Measurements from ENCODE around the gene DDAH1.

DDAH1 gene

GRCh38 chr1:85467929-85468540 lies 3.1 kb upstream of the DDAH1 start:
- no peak for DNase-seq

DNA sequence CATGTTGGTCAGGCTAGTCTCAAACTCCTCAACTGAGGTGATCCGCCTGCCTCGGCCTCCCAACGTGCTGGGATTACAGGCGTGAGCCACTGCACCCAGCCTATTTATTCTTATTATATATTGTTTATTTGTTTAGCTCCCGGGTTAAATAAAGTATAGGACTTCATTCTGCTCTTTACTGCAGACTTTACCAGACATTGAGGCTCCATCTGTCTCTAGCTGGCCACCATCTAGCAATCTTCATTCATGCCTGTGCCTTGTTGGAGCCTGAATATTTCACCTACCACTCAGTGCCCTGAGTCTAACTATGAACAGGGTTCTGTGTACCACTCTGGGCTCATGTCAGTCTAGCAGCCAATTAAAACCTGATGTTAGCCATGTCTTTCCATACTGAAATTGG lies 2.1 kb upstream of the DDAH1 start:
- DNase-seq = no peak

DNA sequence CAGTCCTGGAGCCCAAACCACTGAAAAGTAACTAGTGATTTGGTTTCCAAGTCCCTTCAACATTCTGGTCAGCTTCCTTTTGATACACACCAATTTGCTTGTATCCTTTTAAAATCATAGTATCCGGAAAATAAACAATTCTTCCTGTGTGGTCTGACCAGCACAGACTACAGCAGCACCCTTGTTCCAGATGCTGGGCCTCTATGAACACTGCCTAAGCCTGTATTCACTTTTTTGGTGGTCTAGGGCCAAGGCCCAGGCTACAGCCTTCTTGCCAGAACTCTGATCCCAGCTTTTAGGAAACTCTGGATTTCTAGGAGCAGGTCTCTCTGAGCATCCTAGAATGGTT lies 801 bp upstream of the DDAH1 start:
- no peak for DNase-seq

DNA sequence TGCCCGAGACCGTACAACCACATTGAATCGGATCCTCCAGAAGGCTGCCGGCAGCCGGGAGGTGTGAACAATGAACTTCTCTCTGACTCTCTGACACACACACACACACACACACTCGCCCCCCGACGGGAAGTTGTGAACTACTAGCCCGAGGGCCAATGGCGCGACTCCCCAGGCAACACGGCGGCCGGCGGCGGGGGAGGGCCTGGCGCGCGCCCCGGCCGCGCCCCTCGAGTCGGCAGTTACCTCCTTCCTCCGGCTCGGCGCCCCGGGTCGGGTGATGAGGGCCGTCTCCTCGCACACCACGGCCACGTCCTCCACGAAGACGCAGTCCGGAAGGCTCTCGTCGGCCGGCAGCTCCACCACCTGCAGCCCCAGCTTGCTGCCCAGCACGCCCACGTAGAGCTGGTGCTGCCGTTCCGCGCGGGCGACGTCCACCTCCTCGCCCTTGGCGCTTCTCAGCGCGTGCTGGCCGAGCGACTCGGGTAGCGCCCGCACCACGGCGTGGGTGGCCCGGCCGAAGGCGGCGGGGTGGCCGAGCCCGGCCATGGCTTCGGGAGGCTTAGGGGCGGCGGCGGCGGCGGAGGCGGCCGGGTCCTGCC lies 361 bp downstream of the DDAH1 start:
- DNase-seq = peak; percentile 15 to 16

DNA sequence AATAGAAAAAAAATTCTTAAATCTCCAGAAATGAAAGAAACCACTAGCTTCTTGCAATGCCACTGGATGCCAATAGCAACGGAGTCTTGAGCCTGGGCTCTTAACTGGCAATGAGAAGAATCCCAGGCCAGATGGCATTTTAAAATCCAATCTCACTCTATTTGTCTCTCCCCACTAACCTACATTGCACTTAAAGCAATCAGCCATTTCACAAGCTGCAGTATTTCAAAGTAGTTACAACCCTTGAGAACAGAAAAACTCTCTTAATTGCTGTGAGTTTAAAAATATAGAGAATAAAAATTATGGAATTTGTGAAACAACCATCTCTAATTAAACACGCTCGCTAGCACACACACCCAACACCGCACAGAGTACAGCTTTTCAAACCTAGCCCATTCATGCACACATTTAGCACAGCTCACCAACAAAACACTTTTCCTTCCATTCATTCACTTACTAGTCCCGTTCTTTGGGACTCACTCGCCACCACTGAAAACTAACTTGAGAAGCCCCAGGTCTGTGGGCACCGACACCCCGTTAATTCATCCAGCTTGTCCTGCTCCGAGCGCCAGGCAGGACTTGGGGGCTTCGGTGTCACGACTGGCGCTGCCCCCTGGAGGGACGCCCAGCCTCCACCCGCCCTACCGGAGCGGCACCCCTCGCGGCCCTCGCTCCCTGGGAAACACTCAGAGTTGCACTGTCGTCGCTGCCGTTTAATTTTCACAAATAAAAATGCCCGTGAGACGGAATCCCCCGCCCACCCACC lies 1.0 kb downstream of the DDAH1 start:
- no peak for DNase-seq

- DNase-seq = no peak
These were observed 1.9 kb downstream of the DDAH1 start for GRCh38 chr1:85462931-85463649.

DNA sequence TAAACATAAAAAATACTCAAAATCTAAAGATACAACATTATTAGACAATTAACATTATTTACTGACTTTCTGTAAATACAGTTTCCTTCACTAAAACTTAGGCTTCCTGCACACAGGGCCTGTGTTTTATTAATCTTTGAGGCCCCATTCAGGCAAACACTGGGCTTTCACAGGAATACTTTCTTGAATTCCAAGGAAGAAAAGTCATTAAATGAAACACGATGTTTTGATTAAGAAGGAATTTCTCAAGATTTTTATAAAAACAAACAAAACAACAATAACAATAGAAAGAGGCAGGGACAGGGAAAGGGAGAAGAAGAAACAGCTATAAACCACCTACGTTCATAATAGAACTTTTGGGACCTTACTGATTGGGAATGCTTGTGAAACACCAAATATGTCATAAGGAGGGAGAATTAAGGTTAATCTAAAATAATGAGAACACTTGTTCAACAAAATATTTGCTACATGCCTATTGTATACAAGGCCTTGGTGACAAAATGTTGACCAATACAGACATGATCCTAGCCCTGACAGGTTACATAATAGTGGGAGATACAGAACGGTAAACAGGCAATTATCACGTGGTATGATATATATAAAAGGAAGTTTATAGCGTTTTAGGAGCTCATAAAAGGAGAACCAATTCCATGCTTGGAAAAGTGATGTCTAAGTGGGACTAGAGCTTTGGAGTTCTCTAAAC lies 3.6 kb downstream of the DDAH1 start:
- no peak for DNase-seq

DNA sequence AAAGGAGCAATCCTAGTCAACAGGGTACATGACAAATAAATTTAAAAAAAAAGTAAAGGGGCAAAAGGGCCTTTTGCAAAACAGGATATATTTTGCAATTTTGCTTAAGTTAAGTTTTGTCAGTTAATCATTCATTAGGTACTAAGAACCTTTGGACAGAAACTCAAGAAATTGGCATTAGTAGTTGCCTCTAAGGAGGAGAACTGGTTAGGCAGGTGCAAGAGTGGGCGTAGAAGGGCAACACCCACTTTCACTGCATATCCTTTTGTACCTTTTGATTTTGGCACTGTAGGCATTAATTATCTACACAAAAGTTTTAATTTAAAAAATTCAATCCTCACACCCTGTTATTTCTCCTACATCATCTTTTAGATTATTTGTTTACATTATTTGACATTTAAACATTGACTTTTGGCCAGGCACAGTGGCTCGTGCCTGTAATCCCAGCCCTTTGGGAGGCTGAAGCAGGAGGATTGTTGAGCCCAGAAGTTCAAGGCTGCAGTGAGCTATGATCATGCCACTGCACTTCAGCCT lies 4.3 kb downstream of the DDAH1 start:
- no peak for DNase-seq

GRCh38 chr1:85459290-85459689 lies 5.7 kb downstream of the DDAH1 start:
- no peak for DNase-seq

DNA sequence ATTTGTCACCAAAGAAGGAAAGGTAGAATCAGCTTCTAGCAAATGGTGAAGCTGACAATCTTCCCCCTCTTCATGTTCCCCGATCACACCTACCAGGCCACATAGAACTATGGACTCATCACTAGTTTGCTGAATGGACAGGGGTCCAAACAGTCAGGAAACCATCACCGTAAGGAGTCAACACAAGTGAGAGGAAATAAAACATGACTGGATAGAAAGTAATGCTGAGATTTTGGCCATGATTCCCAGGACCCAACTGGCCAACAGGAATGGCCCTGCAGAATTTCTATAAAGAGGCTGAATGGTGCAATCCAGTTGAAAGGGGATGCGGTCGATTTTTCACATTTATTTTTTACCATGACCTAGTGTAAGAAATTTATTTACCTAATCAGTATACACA lies 10.7 kb downstream of the DDAH1 start:
- no peak for DNase-seq

DNA sequence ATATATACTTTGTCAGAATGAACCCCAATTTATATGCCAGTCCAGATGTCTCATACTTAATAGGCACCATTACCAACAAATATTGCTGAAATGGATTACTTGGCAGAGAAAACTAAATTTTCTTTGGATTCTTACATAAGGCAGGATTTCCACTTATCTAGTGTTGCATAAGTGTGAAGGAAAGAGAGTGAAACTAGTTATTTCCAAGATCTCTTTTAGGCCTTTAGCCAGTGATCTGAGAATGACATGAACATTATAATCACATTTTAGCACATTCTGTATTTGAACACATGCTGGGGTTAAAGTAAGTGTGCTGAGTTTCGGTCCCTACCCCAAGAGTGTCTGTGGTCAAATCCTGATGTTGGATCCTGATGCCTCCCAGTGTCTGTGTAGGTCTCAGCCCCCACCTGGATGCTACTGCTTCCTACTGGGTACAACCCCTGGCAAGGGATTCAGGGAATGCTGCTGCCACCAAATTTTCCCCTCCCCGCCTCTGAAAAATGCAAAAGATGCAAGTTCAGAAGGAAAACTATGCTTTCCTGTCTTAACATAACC lies 11.2 kb downstream of the DDAH1 start:
- no peak for DNase-seq

GRCh38 chr1:85452948-85453347 lies 12.0 kb downstream of the DDAH1 start:
- no peak for DNase-seq

DNA sequence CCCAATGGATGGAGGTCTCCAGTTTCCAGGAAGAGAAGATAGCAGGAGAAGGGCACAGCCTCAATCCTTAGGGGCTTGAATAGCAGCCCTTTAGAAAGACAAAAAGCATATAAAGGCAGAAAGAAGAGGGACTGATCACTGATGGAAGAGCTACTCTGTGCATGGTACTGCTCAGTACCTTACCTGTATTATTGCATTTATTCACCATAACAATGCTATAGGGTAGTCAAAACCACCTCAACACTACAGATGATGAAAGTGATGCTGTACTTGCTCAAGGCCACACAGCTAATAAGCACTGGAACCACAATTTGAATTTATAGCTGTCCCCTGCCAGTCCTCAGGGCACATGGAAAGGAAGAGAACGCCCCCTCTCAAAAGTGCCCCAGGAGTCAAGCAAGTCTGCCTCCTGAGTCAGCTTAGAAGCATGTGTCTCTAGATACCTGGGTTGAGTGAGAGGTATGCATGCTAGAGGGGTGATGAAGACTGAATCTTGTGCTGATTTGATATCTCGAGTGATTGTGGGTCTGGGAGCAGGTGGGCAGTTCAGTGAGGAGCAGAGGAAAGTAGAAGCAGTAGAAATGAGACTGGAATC lies 13.6 kb downstream of the DDAH1 start:
- no peak for DNase-seq

DNA sequence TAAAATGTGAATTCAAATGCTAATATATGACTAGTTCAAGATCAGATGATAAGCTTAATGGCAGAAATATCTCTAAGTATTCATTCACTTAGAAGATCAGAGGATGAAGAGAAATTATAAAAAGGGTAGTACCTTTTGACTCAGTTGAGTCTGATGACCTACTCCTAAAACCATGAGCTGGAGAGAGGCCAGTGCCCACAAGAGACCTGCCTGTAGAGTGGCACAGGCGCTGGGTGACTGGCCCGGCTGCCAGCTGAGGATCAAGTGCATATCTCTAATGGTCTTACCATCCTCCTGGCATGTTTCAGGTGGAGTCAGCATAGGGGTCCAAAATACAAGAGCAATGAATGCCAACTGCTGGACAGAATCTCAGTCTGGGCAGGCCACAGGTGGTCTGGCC lies 14.1 kb downstream of the DDAH1 start:
- DNase-seq = no peak

- no peak for DNase-seq
These were observed 15.6 kb downstream of the DDAH1 start for GRCh38 chr1:85449356-85449755.

DNA sequence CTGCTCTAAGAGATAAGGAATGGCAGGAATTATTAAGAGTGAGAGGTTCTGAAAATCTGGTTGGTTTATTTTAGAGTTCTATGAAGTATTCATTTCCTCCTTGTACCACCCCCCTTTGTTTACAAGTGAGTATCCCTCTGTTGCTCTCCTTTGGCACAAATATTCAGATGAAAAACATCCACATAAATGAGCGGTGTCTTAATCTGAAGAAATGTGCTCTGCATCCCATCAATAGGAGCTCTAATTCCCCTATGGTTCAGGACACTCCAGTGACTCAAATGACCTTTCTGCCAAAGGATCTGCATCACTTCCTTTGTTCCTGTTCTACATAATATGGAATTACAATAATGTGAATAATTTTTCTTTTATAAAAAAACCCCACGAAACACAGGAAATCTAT lies 16.6 kb downstream of the DDAH1 start:
- DNase-seq = no peak

DNA sequence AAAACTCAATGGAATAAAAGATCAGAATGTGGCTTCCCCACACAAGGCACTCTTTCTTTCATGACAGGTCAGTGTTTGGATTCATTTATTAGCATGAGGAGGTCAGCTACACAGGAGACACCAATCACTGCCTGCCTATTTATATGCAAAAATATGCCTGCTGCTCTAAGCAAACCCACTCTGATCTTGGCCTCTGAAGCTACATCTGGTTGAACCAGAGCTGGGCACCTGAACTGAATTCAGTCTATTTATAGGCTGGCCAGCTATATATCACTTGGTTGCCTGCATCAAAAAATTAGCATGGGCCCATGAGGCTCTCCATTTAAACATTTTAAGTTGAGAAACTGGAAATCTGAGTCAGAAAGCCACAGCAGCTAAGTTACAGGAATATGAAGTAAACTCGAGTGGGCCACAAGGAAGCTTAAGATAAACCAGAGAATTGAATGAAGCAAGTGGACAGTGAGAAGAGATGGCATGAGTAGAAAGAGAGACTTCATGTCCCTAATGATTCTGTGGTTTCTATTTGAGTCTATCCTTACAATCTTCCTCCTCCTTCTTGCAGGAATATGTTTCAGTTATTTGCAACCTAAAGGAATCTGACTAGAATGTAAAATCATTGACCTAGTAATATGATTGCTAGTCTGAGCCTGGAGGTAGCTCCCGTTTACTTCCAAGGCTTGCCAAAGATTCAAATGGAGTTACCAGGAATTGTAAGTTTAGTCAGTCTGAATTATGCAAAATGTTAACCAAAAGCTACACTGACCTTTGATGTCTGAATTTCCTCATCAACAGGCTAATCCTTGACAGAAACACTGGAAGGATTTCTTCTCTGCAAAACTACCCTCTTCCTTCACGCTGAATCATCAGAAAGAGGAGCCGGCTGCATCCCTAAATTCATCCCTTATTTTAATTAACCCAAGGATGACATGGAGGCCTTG lies 17.7 kb downstream of the DDAH1 start:
- DNase-seq = no peak

GRCh38 chr1:85445906-85446305 lies 19.1 kb downstream of the DDAH1 start:
- DNase-seq = no peak

DNA sequence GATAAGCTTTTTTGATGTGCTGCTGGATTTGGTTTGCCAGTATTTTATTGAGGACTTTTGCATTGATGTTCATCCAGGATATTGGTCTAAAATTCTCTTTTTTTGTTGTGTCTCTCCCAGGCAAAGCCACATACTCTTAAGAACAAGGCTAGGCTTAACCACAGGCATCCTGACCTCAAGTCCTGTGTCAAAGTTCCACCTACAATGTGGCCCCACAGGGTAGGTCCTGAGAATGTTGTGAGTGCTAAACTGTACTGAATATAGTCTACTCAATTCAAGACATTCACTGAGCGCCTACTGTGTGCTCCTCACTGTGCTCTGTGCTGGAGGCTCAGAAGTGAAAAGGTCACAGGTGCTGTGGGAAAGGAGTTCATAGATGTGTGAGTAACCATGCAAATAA lies 20.6 kb downstream of the DDAH1 start:
- no peak for DNase-seq

DNA sequence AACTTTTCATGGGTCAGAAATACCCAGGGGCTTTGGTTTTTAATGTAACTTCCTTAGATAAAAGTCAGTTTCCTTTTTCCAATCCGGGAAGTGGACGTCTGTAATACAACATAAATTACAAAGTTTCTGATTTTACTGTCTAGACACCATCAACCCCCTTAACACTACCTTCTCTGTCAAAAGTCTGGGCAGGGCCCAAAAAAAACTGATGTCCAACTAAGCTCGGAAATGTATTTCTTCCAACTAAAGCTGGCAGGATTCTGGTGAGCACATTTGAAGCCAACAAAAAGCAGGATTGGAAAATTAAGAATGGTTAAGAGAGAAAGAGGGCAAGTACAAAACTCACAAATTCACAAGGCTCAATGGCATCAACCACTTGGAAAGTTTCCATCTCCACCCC lies 24.3 kb downstream of the DDAH1 start:
- DNase-seq = no peak

DNA sequence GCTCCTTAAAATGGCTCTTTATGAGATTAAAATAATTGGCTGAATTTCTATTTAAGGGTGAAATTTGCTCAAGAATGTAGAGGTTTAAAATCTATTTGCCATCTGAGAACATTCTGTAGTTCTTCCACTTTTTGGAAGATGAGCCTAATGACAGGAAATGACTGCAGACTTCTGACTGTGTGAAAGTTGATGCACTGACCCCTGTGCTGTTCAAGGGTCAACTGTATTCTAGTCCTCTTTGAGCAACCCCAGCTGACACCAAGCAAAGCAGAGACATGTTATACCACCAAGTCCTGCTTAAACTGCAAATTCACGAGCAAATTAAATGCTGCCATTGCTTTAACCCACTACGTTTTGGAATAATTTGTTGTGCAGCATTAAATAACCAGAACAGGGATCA lies 26.6 kb downstream of the DDAH1 start:
- no peak for DNase-seq

All from activated CD4-positive, alpha-beta T cell treated with anti-CD3 and anti-CD28 coated beads, Interleukin-2, amount 50 U/mL, for 48 hours (primary cell).